ENCODE data around the gene TBX21.

Gene TBX21

GRCh38 chr17:47698749-47699535, 34.1 kb upstream of the TBX21 start:
- DNase-seq: no peak

- no peak for DNase-seq
These were observed 33.5 kb upstream of the TBX21 start for GRCh38 chr17:47699536-47699840.

GRCh38 chr17:47700471-47701449, 32.3 kb upstream of the TBX21 start:
- no peak for DNase-seq

- no peak for DNase-seq
These were observed 31.4 kb upstream of the TBX21 start for GRCh38 chr17:47701608-47702007.

GRCh38 chr17:47702391-47702995, 30.5 kb upstream of the TBX21 start:
- DNase-seq: no peak

- no peak for DNase-seq
These were observed 29.8 kb upstream of the TBX21 start for GRCh38 chr17:47703191-47703591.

- DNase-seq: no peak
These were observed 29.4 kb upstream of the TBX21 start for GRCh38 chr17:47703671-47704070.

GRCh38 chr17:47704116-47704515, 28.9 kb upstream of the TBX21 start:
- DNase-seq: no peak

- no peak for DNase-seq
These were observed 28.3 kb upstream of the TBX21 start for GRCh38 chr17:47704736-47705135.

- DNase-seq: no peak
These were observed 27.2 kb upstream of the TBX21 start for GRCh38 chr17:47705536-47706530.

- DNase-seq: no peak
These were observed 25.8 kb upstream of the TBX21 start for GRCh38 chr17:47707056-47707804.

- no peak for DNase-seq
These were observed 25.2 kb upstream of the TBX21 start for GRCh38 chr17:47707884-47708283.

GRCh38 chr17:47708312-47708863, 24.6 kb upstream of the TBX21 start:
- no peak for DNase-seq

GRCh38 chr17:47708864-47709541, 24.0 kb upstream of the TBX21 start:
- no peak for DNase-seq

GRCh38 chr17:47709594-47709993, 23.4 kb upstream of the TBX21 start:
- DNase-seq: no peak

GRCh38 chr17:47711366-47712099, 21.5 kb upstream of the TBX21 start:
- no peak for DNase-seq

- DNase-seq: no peak
These were observed 20.6 kb upstream of the TBX21 start for GRCh38 chr17:47712330-47713023.

GRCh38 chr17:47713980-47714700, 18.9 kb upstream of the TBX21 start:
- no peak for DNase-seq
